Naive thymus-derived CD4-positive, alpha-beta T cell (primary cell): ENCODE data around the gene MSRB1. TPM values are rescaled to one million over a fixed set of nuclear protein-coding genes. Genes with fewer than 3 reads are reported as not detected.

Experiments used
- ATAC-seq: fragments of 150-1000 bp; cut with Tn5 transposase; 2 replicates; pipeline ENCODE4 v1.10.0; 2021; ENCODE audit warnings: mild to moderate bottlenecking, moderate library complexity
- CTCF ChIA-PET: fragments of 350-600 bp; sonication (Branson Sonifier 250); formaldehyde crosslinking; loops from one replicate; lab custom pipeline; 2021; ENCODE audit warnings: antibody characterized with exemption; lab: Charles Lee
- POLR2A ChIA-PET: fragments of 350-600 bp; sonication (Branson Sonifier 250); formaldehyde crosslinking; loops from one replicate; lab custom pipeline; 2021; ENCODE audit warnings: antibody characterized with exemption, inconsistent platforms; lab: Charles Lee
- DNase-seq, 9 donors: peaks; one replicate each; pipeline versions ENCODE4 v3.0.0 to v3.0.0-alpha.2; 2020 to 2022; ENCODE audit warnings: mixed read lengths in 1 of 9
- H3K27ac ChIP-seq: one replicate; pipeline ENCODE4 v1.7.0; 2013; ENCODE audit warnings: mild to moderate bottlenecking, low read depth, low read length, moderate library complexity
- H3K27me3 ChIP-seq, 2 donors: one replicate each; pipeline ENCODE4 v1.7.0; 2013; ENCODE audit warnings: low read length in 2 of 2, mild to moderate bottlenecking in 2 of 2, moderate library complexity in 2 of 2; ENCODE audit not compliant: control insufficient read depth in 2 of 2, insufficient read depth in 2 of 2
- H3K36me3 ChIP-seq, 3 experiments: 1 replicate in 2 of 3; 2 replicates in 1 of 3; pipeline ENCODE4 v1.7.0; 2013; ENCODE audit warnings: low read length in 3 of 3, mild to moderate bottlenecking in 3 of 3, moderate library complexity in 1 of 3; ENCODE audit not compliant: insufficient read depth in 3 of 3, control insufficient read depth in 2 of 3
- H3K4me1 ChIP-seq, 2 donors: one replicate each; pipeline ENCODE4 v1.7.0; 2013; ENCODE audit warnings: low read length in 2 of 2, mild to moderate bottlenecking in 2 of 2, moderate library complexity in 1 of 2; ENCODE audit not compliant: control insufficient read depth in 2 of 2, insufficient read depth in 2 of 2
- H3K4me3 ChIP-seq: 2 replicates; pipeline ENCODE4 v1.7.0; 2013; ENCODE audit warnings: mild to moderate bottlenecking, low read length
- H3K9me3 ChIP-seq, 3 experiments: 1 replicate in 2 of 3; 2 replicates in 1 of 3; pipeline ENCODE4 v1.7.0; 2013; ENCODE audit warnings: low read length in 3 of 3; ENCODE audit not compliant: control insufficient read depth in 2 of 3
- H3K27ac Mint-ChIP-seq, 9 donors: one replicate each; pipeline ENCODE4 v1.8.0; 2020 to 2022; ENCODE audit warnings: mixed read lengths in 9 of 9, mild to moderate bottlenecking in 8 of 9, moderate library complexity in 5 of 9, inconsistent platforms in 2 of 9
- H3K27me3 Mint-ChIP-seq, 5 donors: one replicate each; pipeline ENCODE4 v1.8.0; 2021 to 2022; ENCODE audit warnings: mixed read lengths in 5 of 5, mild to moderate bottlenecking in 1 of 5
- H3K36me3 Mint-ChIP-seq, 5 donors: one replicate each; pipeline ENCODE4 v1.8.0; 2020 to 2022; ENCODE audit warnings: mixed read lengths in 5 of 5, mild to moderate bottlenecking in 3 of 5, inconsistent platforms in 1 of 5
- H3K4me1 Mint-ChIP-seq, 7 donors: one replicate each; pipeline ENCODE4 v1.8.0; 2020 to 2022; ENCODE audit warnings: mixed read lengths in 7 of 7, mild to moderate bottlenecking in 3 of 7, inconsistent platforms in 1 of 7
- H3K4me3 Mint-ChIP-seq, 10 donors: one replicate each; pipeline ENCODE4 v1.8.0; 2020 to 2022; ENCODE audit warnings: mild to moderate bottlenecking in 10 of 10, mixed read lengths in 10 of 10, moderate library complexity in 6 of 10, inconsistent platforms in 2 of 10
- H3K9me3 Mint-ChIP-seq, 11 donors: one replicate each; pipeline ENCODE4 v1.8.0; 2020 to 2022; ENCODE audit warnings: mixed read lengths in 11 of 11, mild to moderate bottlenecking in 4 of 11, inconsistent platforms in 1 of 11, moderate library complexity in 1 of 11
- intact Hi-C, 2 donors: fragments of 100-400 bp; cut with micrococcal nuclease; formaldehyde crosslinking; loops; one replicate each; pipeline ENCODE4 v1.15.1; 2023
- polyA plus RNA-seq, 2 donors: library from polyadenylated mRNA; unstranded; fragments of 300-500 nt; fragmentation: Illumina TruSeq; gene quantifications; one replicate each; pipeline ENCODE4 v1.2.3, GENCODE V29; 2021
- total RNA-seq, 6 experiments: library from RNA in 5 of 6; stranded (reverse) in 5 of 6; gene quantifications; 1 replicate in 5 of 6; 2 replicates in 1 of 6; pipeline ENCODE4 v1.2.3 and lab custom pipeline; 2021 to 2026

MSRB1 gene
- total and polyA plus RNA-seq, 7 experiments from 2014 or later, result 5.5 to 27.0 (median 15.6) TPM

DNA sequence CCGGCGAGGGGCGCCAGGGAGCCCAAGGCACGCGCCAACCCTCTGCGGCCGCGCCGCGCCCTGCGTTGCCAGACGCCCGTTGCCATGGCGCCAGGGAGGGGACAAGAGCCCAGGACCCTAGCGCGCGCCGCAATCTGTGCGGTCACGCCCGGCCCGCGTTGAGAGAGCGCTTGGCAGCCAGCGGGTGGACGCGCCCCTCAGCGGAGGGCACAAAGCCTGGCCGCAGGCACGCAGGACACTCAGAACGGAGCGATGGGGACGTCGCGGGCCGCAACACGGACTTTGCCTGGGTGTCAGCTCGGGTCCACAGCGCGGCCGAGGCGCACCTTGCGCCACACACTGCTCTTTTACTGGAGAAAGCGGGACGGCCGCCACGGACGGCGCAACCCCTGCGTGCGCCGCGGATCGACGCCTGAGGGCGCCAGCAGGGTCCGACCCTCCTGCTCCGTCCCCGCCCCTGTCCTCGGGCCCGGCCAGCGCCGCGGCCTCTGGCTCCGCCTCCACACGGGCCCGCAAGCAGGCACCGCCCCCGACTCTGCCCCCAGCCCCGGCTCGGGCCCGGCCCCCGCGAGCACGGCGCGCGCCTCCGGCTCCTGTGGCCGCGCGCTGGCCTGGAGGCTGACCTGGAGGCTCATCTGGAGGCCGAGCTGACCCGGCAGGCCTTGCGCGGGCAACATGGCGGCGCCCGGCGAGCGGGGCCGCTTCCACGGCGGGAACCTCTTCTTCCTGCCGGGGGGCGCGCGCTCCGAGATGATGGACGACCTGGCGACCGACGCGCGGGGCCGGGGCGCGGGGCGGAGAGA lies 40.7 kb upstream of the MSRB1 start, which contains the start of gene GFER:
TSS of gene GFER (plus strand) at position 650 of the 803 bp plus-strand sequence. CDS start at position 676, 26 bp downstream.
- DNase-seq (peak in 7 of 9 donors; percentile 24 to 88 (median 48)), ATAC-seq (peak; percentile 89)
- POLR2A ChIA-PET, result interaction anchor here (0.9 to 11.4 kb wide), 9 partner anchors 8 to 221 kb away, joined by 3 to 61 read pairs (median 8); partner anchors contain the start of genes MLST8, RPS2, TBL3 and TRAF7
- H3K36me3 Mint-ChIP-seq, result peaks cover 0 to 8% (median 4%) of the 10 kb centered on the region in 5 donors
- Histone ChIP-seq H3K36me3 (peaks cover 0 to 16% (median 0%) of the 10 kb centered on the region in 3 experiments), H3K27me3 (peaks cover 0 to 3% of the 10 kb centered on the region in 2 donors), H3K4me1 (peaks cover 0 to 13% of the 10 kb centered on the region in 2 donors), H3K4me3 (peak within 1 kb of the TSS; percentile 71), H3K27ac (peak within 1 kb of the TSS; percentile 69), H3K9me3 (no peaks in the 10 kb centered on the region)
- peak within 1 kb of the TSS; percentile 4 to 89 (median 71) for H3K27ac Mint-ChIP-seq
- H3K4me1 Mint-ChIP-seq, result peaks cover 2 to 27% (median 17%) of the 10 kb centered on the region in 7 donors
- H3K9me3 Mint-ChIP-seq, result no peaks in the 10 kb centered on the region
- intact Hi-C loops, result loop anchor here (1.0 kb wide), 2 partner anchors 9 to 24 kb away; partner anchors contain the start of gene NDUFB10 (in 1 of the 2)
- CTCF ChIA-PET, result interaction anchor here (2.3 kb wide), 1 partner anchor 20 kb away, joined by 6 read pairs; no protein-coding TSS in a partner anchor
- H3K4me3 Mint-ChIP-seq, result peak within 1 kb of the TSS; percentile 66 to 90 (median 84)
- peaks cover 11 to 37% (median 14%) of the 10 kb centered on the region in 5 donors for H3K27me3 Mint-ChIP-seq

- H3K27ac ChIP-seq, result peak overlapping the region; percentile 69
These were observed 40.1 kb upstream of the MSRB1 start for GRCh38 chr16:1982991-1983543.

DNA sequence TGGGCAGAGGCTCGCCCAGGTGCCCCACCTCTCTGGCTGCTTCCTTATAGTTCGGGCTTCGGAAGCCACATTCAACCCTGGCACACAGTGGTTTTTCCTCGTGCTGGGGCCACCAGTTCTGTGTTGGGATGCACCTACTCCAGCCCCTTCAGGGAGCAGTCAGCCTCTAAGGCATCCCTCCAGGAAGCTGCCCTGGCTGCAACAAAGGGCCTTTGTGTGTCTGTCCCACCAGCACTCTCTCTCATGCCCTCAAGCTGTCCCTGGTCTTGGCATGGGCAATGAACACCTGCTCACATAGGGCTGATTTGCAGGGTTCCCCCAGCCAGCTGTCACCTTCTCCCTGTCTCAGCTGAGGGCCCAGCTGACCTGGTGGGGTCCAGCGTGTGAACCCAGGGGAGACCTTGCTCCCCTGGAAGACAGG lies 39.0 kb upstream of the MSRB1 start:
- Mint-ChIP-seq H3K27ac (no peak overlapping the region), H3K27me3 (peaks cover 7 to 32% (median 8%) of the 10 kb centered on the region in 5 donors), H3K36me3 (peaks cover 0 to 12% (median 8%) of the 10 kb centered on the region in 5 donors), H3K4me3 (peak overlapping the region in 6 of 10 donors; percentile 23 to 83 (median 64)), H3K9me3 (no peaks in the 10 kb centered on the region), H3K4me1 (peaks cover 0 to 27% (median 14%) of the 10 kb centered on the region in 7 donors)
- no peaks in the 10 kb centered on the region for H3K9me3 ChIP-seq
- DNase-seq (no peak), ATAC-seq (no peak)
- intact Hi-C loops, result no loop called here
- H3K27me3 ChIP-seq, result peaks cover 0 to 3% of the 10 kb centered on the region in 2 donors
- peaks cover 0 to 34% (median 0%) of the 10 kb centered on the region in 3 experiments for H3K36me3 ChIP-seq
- H3K4me3 ChIP-seq, result no peak overlapping the region
- ChIA-PET CTCF (interaction anchor here (2.3 kb wide), 1 partner anchor 22 kb away, joined by 6 read pairs; no protein-coding TSS in a partner anchor), POLR2A (interaction anchor here (0.9 to 11.4 kb wide), 5 partner anchors 10 to 173 kb away, joined by 3 to 61 read pairs (median 18); partner anchors contain the start of genes NDUFB10, RPS2, TBL3 and TRAF7)
- H3K4me1 ChIP-seq, result peaks cover 0 to 13% of the 10 kb centered on the region in 2 donors
- H3K27ac ChIP-seq, result no peak overlapping the region

More at GRCh38 chr16:1982991-1983543, 40.1 kb upstream of the MSRB1 start:
- Mint-ChIP-seq H3K27ac (peak overlapping the region in 5 of 9 donors; percentile 4 to 63 (median 38)), H3K4me3 (peak overlapping the region; percentile 66 to 90 (median 81)), H3K9me3 (no peaks in the 10 kb centered on the region), H3K27me3 (peaks cover 7 to 33% (median 10%) of the 10 kb centered on the region in 5 donors), H3K4me1 (peaks cover 0 to 27% (median 14%) of the 10 kb centered on the region in 7 donors), H3K36me3 (peaks cover 0 to 8% (median 4%) of the 10 kb centered on the region in 5 donors)
- H3K4me3 ChIP-seq, result peak overlapping the region; percentile 71
- POLR2A ChIA-PET, result interaction anchor here (1.6 to 11.4 kb wide), 5 partner anchors 9 to 172 kb away, joined by 8 to 61 read pairs (median 18); partner anchors contain the start of genes RPS2, TBL3, TRAF7 and ZNF598
- CTCF ChIA-PET, result interaction anchor here (2.3 kb wide), 1 partner anchor 21 kb away, joined by 6 read pairs; no protein-coding TSS in a partner anchor
- H3K9me3 ChIP-seq, result no peaks in the 10 kb centered on the region
- peaks cover 0 to 23% (median 0%) of the 10 kb centered on the region in 3 experiments for H3K36me3 ChIP-seq
- ATAC-seq (no peak), DNase-seq (no peak)
- intact Hi-C loops, result no loop called here
- H3K27me3 ChIP-seq, result peaks cover 0 to 3% of the 10 kb centered on the region in 2 donors
- peaks cover 0 to 13% of the 10 kb centered on the region in 2 donors for H3K4me1 ChIP-seq

- Histone ChIP-seq H3K27me3 (peaks cover 0 to 3% of the 10 kb centered on the region in 2 donors), H3K27ac (no peak within 1 kb of the TSS), H3K9me3 (no peaks in the 10 kb centered on the region), H3K4me3 (no peak within 1 kb of the TSS), H3K36me3 (peaks cover 0 to 35% (median 0%) of the 10 kb centered on the region in 3 experiments), H3K4me1 (peaks cover 0 to 13% of the 10 kb centered on the region in 2 donors)
- DNase-seq, result no peak
- ATAC-seq, result no peak
- Mint-ChIP-seq H3K27me3 (peaks cover 1 to 32% (median 8%) of the 10 kb centered on the region in 5 donors), H3K4me3 (peak within 1 kb of the TSS in 7 of 10 donors; percentile 23 to 83 (median 49)), H3K36me3 (peaks cover 0 to 9% (median 6%) of the 10 kb centered on the region in 5 donors), H3K4me1 (peaks cover 0 to 26% (median 14%) of the 10 kb centered on the region in 7 donors), H3K9me3 (no peaks in the 10 kb centered on the region), H3K27ac (no peak within 1 kb of the TSS)
- intact Hi-C loops, result no loop called here
- ChIA-PET POLR2A (interaction anchor here (1.1 to 11.4 kb wide), 4 partner anchors 10 to 20 kb away, joined by 4 to 61 read pairs (median 22); partner anchors contain the start of genes RPS2 and TBL3), CTCF (no interaction called here)
These were observed 38.4 kb upstream of the MSRB1 start, which contains the start of gene NOXO1 for GRCh38 chr16:1981398-1981836. Gene NOXO1 (minus strand): TSS chr16:1981469. CDS start chr16:1981179, 290 bp downstream.

DNA sequence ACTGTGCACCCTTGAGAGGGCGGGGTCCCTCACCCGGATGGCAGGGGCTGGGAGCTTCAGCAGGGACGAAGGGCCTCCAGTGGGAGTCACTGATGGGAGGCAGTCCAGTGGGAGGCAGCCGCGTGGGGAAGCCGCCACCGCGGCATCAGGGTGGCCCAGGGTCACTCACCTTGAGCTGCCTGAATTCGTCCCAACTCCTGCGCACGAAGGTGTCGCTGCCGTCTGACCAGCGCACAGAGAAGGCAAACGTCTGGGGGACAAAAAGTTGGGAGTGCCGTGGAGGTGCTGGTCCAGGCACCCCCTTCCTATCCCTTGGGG lies 37.7 kb upstream of the MSRB1 start:
- Histone ChIP-seq H3K4me1 (peaks cover 0 to 13% of the 10 kb centered on the region in 2 donors), H3K4me3 (no peak overlapping the region), H3K9me3 (no peaks in the 10 kb centered on the region), H3K36me3 (peaks cover 0 to 35% (median 0%) of the 10 kb centered on the region in 3 experiments), H3K27ac (no peak overlapping the region), H3K27me3 (peaks cover 0 to 3% of the 10 kb centered on the region in 2 donors)
- Mint-ChIP-seq H3K4me3 (no peak overlapping the region), H3K4me1 (peaks cover 0 to 24% (median 14%) of the 10 kb centered on the region in 7 donors), H3K27me3 (peaks cover 0 to 32% (median 8%) of the 10 kb centered on the region in 5 donors), H3K27ac (no peak overlapping the region), H3K36me3 (peaks cover 0 to 12% (median 7%) of the 10 kb centered on the region in 5 donors), H3K9me3 (no peaks in the 10 kb centered on the region)
- POLR2A ChIA-PET, result interaction anchor here (0.9 to 11.4 kb wide), 5 partner anchors 9 to 174 kb away, joined by 4 to 61 read pairs (median 16); partner anchors contain the start of genes RPS2 and TBL3
- intact Hi-C loops, result no loop called here
- ATAC-seq, result no peak
- CTCF ChIA-PET, result no interaction called here
- DNase-seq, result no peak
